ENCODE data around the gene POU6F1. TPM values are rescaled to one million over a fixed set of nuclear protein-coding genes. Genes with fewer than 3 reads are reported as not detected.
"Not testable (repeated sequence)": the region's sequence is repeated elsewhere in the genome, so short reads cannot be mapped to it uniquely, and the experiment has no call there.

POU6F1 gene
- total RNA-seq, 6 donors from 2014 or later, result 6.8 to 28.3 (median 12.9) TPM

DNA sequence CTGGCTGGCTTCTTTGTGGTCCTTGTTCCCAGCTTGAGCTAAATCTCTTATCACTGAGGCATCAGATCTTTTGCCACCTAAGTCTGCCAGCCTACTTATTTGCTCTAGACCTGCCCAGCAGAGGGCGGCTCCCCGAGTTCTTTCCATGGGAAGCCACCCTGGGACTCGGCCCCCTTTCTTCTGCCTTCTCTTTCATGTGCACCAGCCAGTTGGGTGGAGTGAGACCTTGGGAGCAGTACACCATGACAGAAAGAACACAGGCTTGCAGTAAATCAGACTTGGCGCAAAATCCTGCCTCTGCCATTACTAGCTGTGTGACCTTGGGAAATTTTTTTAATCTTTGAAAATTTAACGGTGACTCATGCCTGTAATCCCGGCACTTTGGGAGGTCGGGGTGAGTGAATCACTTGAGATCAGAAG is 44.9 kb upstream of the POU6F1 start:
- TF ChIP-seq, protein P1, sequence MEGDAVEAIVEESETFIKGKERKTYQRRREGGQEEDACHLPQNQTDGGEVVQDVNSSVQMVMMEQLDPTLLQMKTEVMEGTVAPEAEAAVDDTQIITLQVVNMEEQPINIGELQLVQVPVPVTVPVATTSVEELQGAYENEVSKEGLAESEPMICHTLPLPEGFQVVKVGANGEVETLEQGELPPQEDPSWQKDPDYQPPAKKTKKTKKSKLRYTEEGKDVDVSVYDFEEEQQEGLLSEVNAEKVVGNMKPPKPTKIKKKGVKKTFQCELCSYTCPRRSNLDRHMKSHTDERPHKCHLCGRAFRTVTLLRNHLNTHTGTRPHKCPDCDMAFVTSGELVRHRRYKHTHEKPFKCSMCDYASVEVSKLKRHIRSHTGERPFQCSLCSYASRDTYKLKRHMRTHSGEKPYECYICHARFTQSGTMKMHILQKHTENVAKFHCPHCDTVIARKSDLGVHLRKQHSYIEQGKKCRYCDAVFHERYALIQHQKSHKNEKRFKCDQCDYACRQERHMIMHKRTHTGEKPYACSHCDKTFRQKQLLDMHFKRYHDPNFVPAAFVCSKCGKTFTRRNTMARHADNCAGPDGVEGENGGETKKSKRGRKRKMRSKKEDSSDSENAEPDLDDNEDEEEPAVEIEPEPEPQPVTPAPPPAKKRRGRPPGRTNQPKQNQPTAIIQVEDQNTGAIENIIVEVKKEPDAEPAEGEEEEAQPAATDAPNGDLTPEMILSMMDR (IDR thresholded peaks at IDR 0.05), result peak in 3 of 6 experiments; percentile 23 to 43 (median 36)
- TF ChIP-seq POLR2A (IDR thresholded peaks at IDR 0.05), result no peak
- H3K27ac ChIP-seq, result no peak overlapping the region
- no peaks in the 10 kb centered on the region for H3K27me3 ChIP-seq
- DNase-seq (no peak), ATAC-seq (ENCODE audit: low FRiP score in 2 of 2) (peak in 1 of 2 donors; percentile 44)
- no peak overlapping the region for H3K4me3 ChIP-seq
- H3K36me3 ChIP-seq, result no peaks in the 10 kb centered on the region
- WGBS, 2 donors, result 53 to 81% methylated on average over 7 of the region's 7 CpGs
- peaks cover 0 to 12% (median 5%) of the 10 kb centered on the region in 4 donors for H3K4me1 ChIP-seq
- H3K9me3 ChIP-seq, result no peaks in the 10 kb centered on the region

DNA sequence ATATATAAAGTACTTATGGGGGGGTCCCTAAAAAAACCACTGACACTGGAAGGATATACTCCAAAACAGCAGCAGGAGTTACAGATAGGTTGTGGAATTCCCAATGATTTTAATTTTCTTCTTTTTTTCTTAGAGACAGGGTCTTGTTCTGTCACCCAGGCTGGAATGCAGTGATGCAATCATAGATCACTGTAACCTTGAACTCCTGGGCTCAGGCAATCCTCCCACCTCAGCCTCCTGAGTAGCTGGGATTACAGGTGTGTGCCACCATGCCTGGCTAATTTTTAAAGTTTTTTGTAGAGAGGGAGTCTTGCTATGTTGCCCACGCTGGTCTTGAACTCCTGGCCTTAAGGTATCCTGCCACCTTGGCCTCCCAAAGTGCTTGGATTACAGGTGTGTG is 41.7 kb upstream of the POU6F1 start:
- H3K4me1 ChIP-seq; H3K4me3 ChIP-seq; DNase-seq; H3K36me3 ChIP-seq; ATAC-seq (ENCODE audit: low FRiP score in 2 of 2); H3K27ac ChIP-seq; H3K27me3 ChIP-seq; H3K9me3 ChIP-seq: not testable (repeated sequence)
- WGBS, 2 donors, result 94 to 100% methylated on average over 1 of the region's 1 CpG

- H3K9me3 ChIP-seq, result no peaks in the 10 kb centered on the region
- DNase-seq, result no peak
- H3K36me3 ChIP-seq, result no peaks in the 10 kb centered on the region
- TF ChIP-seq, protein P1 (IDR thresholded peaks at IDR 0.05), result no peak
- TF ChIP-seq POLR2AphosphoS5 (IDR thresholded peaks at IDR 0.05) (no peak), EP300 (IDR thresholded peaks at IDR 0.05) (no peak), POLR2A (IDR thresholded peaks at IDR 0.05) (no peak)
- no peak for ATAC-seq (ENCODE audit: low FRiP score in 2 of 2)
- no peak overlapping the region for H3K27ac ChIP-seq
- H3K27me3 ChIP-seq, result no peaks in the 10 kb centered on the region
- no peaks in the 10 kb centered on the region for H3K4me1 ChIP-seq
- no peak overlapping the region for H3K4me3 ChIP-seq
- WGBS, 2 donors, result 83 to 88% methylated on average over 4 of the region's 4 CpGs
Measured at GRCh38 chr12:51254536-51254935, 36.7 kb upstream of the POU6F1 start.

DNA sequence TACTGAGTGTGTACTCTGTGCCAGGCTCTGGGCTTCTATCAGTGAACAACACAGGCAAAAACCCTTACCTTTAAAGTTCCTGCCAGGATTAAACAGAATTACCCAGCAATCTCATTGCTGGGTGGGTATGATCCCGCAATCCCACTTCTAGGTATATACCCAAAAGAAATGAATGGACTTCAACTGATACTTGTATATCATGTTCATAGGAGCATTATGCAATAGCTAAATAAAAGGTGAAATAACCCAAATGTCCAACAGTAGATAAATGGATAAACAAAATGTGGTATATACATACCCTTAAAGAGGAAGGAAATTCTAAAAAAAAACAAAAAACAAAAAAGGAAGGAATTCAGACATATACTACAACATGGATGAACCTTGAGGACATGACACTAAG is 35.4 kb upstream of the POU6F1 start:
- H3K27me3 ChIP-seq, result no peaks in the 10 kb centered on the region
- ATAC-seq (ENCODE audit: low FRiP score in 2 of 2) (no peak), DNase-seq (no peak)
- H3K27ac ChIP-seq, result no peak overlapping the region
- TF ChIP-seq, protein P1 (IDR thresholded peaks at IDR 0.05), result no peak
- TF ChIP-seq EP300 (IDR thresholded peaks at IDR 0.05) (no peak), POLR2A (IDR thresholded peaks at IDR 0.05) (no peak), POLR2AphosphoS5 (IDR thresholded peaks at IDR 0.05) (no peak)
- H3K4me1 ChIP-seq, result peaks cover 0 to 3% (median 0%) of the 10 kb centered on the region in 4 donors
- H3K9me3 ChIP-seq, result no peaks in the 10 kb centered on the region
- H3K4me3 ChIP-seq, result no peak overlapping the region
- no peaks in the 10 kb centered on the region for H3K36me3 ChIP-seq
- WGBS, 2 donors, result 93 to 100% methylated on average over 1 of the region's 1 CpG

DNA sequence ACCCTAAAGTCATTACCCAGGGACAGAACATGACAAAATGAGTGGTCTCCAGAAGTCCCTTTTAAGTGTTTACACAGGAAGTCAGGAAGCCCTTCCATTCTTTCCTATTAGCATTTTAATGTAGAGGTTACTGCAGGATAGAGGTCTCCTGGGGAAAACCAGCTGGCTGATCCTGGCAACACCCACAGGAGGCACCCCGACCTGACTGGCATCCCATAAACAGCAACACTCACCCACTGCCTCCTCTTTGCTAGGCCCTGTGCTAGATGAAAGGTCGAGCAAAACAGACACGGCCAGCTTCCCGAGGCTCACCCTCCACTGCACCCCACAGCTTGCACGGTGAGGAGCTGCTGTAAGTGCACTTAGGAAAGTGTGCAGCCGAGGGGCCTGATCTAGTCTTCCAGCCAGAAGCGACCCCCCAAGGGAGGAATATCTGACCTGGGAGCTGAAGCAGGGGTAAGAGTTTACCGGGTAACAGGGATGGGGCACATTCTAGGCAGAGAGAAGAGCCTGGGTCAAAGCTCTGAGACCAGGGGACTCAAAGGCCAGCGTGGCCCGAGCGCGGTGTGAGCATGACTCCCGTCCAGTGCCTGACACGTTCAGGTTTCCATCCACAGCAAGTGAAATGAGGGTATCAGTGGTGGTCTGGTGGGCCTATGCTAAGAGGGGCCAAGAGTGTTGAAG is 29.8 kb upstream of the POU6F1 start:
- peaks cover 26 to 38% (median 33%) of the 10 kb centered on the region in 4 donors for H3K4me1 ChIP-seq
- H3K9me3 ChIP-seq, result no peaks in the 10 kb centered on the region
- H3K36me3 ChIP-seq, result peaks cover 3 to 30% (median 18%) of the 10 kb centered on the region in 4 donors
- H3K4me3 ChIP-seq, result no peak overlapping the region
- H3K27ac ChIP-seq, result peak overlapping the region; percentile 64 to 84 (median 73)
- WGBS, 2 donors, result 68 to 80% methylated on average over 9 to 14 of the region's 14 CpGs
- DNase-seq, result peak in 1 of 2 donors; percentile 44
- H3K27me3 ChIP-seq, result no peaks in the 10 kb centered on the region
- peak in 1 of 2 donors; percentile 51 for ATAC-seq (ENCODE audit: low FRiP score in 2 of 2)
- TF ChIP-seq, protein P1 (IDR thresholded peaks at IDR 0.05), result no peak
- no peak for TF ChIP-seq EP300 (IDR thresholded peaks at IDR 0.05)
- no peak for TF ChIP-seq POLR2A (IDR thresholded peaks at IDR 0.05)
- no peak for TF ChIP-seq POLR2AphosphoS5 (IDR thresholded peaks at IDR 0.05)

All from upper lobe of left lung (tissue), 6 donors.